GM23338 (cell line): ENCODE results near the gene ACTMAP. TPM values are rescaled to one million over a fixed set of nuclear protein-coding genes. Genes with fewer than 3 reads are reported as not detected.

ENCODE experiments used
- ATAC-seq: fragments of 200-7000 bp; cut with Tn5 transposase; 3 replicates; pipeline ENCODE4 v1.9.1; 2020
- DNase-seq: peaks from one replicate; pipeline ENCODE4 v3.0.0-alpha.2; 2015; ENCODE audit warnings: low spot score
- H2AFZ ChIP-seq: fragments of 200-600 bp; sonication (generic); 2 replicates; pipeline ENCODE4 v1.8.0; 2016; ENCODE audit warnings: antibody characterized with exemption, mild to moderate bottlenecking, moderate library complexity
- H3F3A ChIP-seq: fragments of 200-600 bp; sonication (generic); replicated peaks from 2 replicates; pipeline ENCODE4 v1.8.0; 2017; ENCODE audit warnings: antibody characterized with exemption, mixed run types, low read depth
- H3K27ac ChIP-seq: fragments of 200-600 bp; sonication (generic); 2 replicates; pipeline ENCODE4 v1.6.1; 2016; ENCODE audit warnings: low read depth
- H3K27me3 ChIP-seq: fragments of 200-600 bp; sonication (generic); 2 replicates; pipeline ENCODE4 v1.8.0; 2016; ENCODE audit warnings: mild to moderate bottlenecking, mixed run types, moderate library complexity; ENCODE audit not compliant: insufficient read depth
- H3K36me3 ChIP-seq: fragments of 200-600 bp; sonication (generic); 2 replicates; pipeline ENCODE4 v1.8.0; 2016; ENCODE audit warnings: mild to moderate bottlenecking; ENCODE audit not compliant: insufficient read depth
- H3K4me1 ChIP-seq: fragments of 200-600 bp; sonication (generic); 2 replicates; pipeline ENCODE4 v1.8.0; 2016; ENCODE audit warnings: mild to moderate bottlenecking, moderate library complexity; ENCODE audit not compliant: insufficient read depth
- H3K4me2 ChIP-seq: fragments of 200-600 bp; sonication (generic); 2 replicates; pipeline ENCODE4 v1.7.1; 2017; ENCODE audit warnings: mixed run types
- H3K4me3 ChIP-seq: fragments of 200-600 bp; sonication (generic); 2 replicates; pipeline ENCODE4 v1.6.1; 2016; ENCODE audit warnings: mixed run types
- H3K79me2 ChIP-seq: fragments of 200-600 bp; sonication (generic); replicated peaks from 2 replicates; pipeline ENCODE4 v1.8.0; 2017; ENCODE audit warnings: mild to moderate bottlenecking; ENCODE audit not compliant: insufficient read depth
- H3K9me2 ChIP-seq: fragments of 200-600 bp; sonication (generic); 2 replicates; pipeline ENCODE4 v1.8.0; 2017; ENCODE audit not compliant: insufficient read depth
- H4K20me1 ChIP-seq: fragments of 200-600 bp; sonication (generic); replicated peaks from 2 replicates; pipeline ENCODE4 v1.8.0; 2017; ENCODE audit warnings: mild to moderate bottlenecking; ENCODE audit not compliant: insufficient read depth
- H3K27ac Mint-ChIP-seq: 2 replicates; pipeline ENCODE4 v1.8.0; 2020; ENCODE audit warnings: inconsistent platforms, mild to moderate bottlenecking, moderate library complexity, mixed read lengths
- H3K27me3 Mint-ChIP-seq: 3 replicates; pipeline ENCODE4 v1.8.0; 2022; ENCODE audit warnings: low read depth, mild to moderate bottlenecking, moderate library complexity, mixed read lengths, inconsistent platforms; ENCODE audit not compliant: insufficient read depth, poor library complexity
- H3K36me3 Mint-ChIP-seq: 3 replicates; pipeline ENCODE4 v1.8.0; 2021; ENCODE audit warnings: low read depth, mild to moderate bottlenecking, inconsistent platforms, moderate library complexity, mixed read lengths
- H3K4me1 Mint-ChIP-seq: 3 replicates; pipeline ENCODE4 v1.8.0; 2020; ENCODE audit warnings: mild to moderate bottlenecking, inconsistent platforms, mixed read lengths
- H3K4me3 Mint-ChIP-seq: 3 replicates; pipeline ENCODE4 v1.8.0; 2021; ENCODE audit warnings: moderate library complexity, mild to moderate bottlenecking, inconsistent platforms, mixed read lengths
- H3K9me3 Mint-ChIP-seq: 3 replicates; pipeline ENCODE4 v1.8.0; 2020; ENCODE audit warnings: moderate library complexity, mild to moderate bottlenecking, inconsistent platforms, mixed read lengths
- CREB1 ChIP-seq: fragments of 250-450 bp; sonication (Bioruptor Pico); IDR thresholded peaks from 2 replicates; pipeline ENCODE4 v1.5.0; 2020; ENCODE audit warnings: low read depth, mild to moderate bottlenecking, moderate library complexity
- CTCF ChIP-seq, 2 experiments: fragments of 200-600 bp in 1 of 2; sonication (generic) in 1 of 2; conservative IDR thresholded peaks; 2 replicates each; pipeline versions ENCODE4 v1.5.1 to v1.6.1; 2016 to 2017; ENCODE audit warnings: antibody characterized with exemption in 2 of 2, low read depth in 2 of 2, mild to moderate bottlenecking in 2 of 2, moderate library complexity in 1 of 2
- EZH2 ChIP-seq: fragments of 200-600 bp; sonication (generic); IDR thresholded peaks from one replicate; pipeline ENCODE4 v1.8.0; 2017; ENCODE audit warnings: antibody characterized with exemption, mild to moderate bottlenecking, low read depth; ENCODE audit not compliant: unreplicated experiment
- EZH2phosphoT487 ChIP-seq: fragments of 200-600 bp; sonication (generic); IDR thresholded peaks from one replicate; pipeline ENCODE4 v1.8.1; 2018; ENCODE audit warnings: antibody characterized with exemption; ENCODE audit not compliant: unreplicated experiment
- JUNB ChIP-seq: IDR thresholded peaks from one replicate; pipeline ENCODE4 v1.6.1; 2016; ENCODE audit warnings: antibody characterized with exemption; ENCODE audit not compliant: unreplicated experiment
- NANOG ChIP-seq: IDR thresholded peaks from 2 replicates; pipeline ENCODE4 v1.6.1; 2016; ENCODE audit warnings: antibody characterized with exemption, borderline replicate concordance
- POLR2AphosphoS5 ChIP-seq: IDR thresholded peaks from 2 replicates; pipeline ENCODE4 v1.6.1; 2016; ENCODE audit warnings: antibody characterized with exemption, low read depth
- REST ChIP-seq: IDR thresholded peaks from one replicate; pipeline ENCODE4 v1.6.1; 2018; ENCODE audit warnings: antibody characterized with exemption; ENCODE audit not compliant: unreplicated experiment
- STAT1 ChIP-seq: IDR thresholded peaks from one replicate; pipeline ENCODE4 v1.6.1; 2016; ENCODE audit warnings: antibody characterized with exemption; ENCODE audit not compliant: unreplicated experiment
- ZNF114 ChIP-seq: fragments of 250-450 bp; sonication (Bioruptor Pico); IDR thresholded peaks from 2 replicates; pipeline ENCODE4 v1.5.0; 2020; ENCODE audit warnings: mild to moderate bottlenecking, moderate library complexity
- ZNF331 ChIP-seq: fragments of 250-450 bp; sonication (Bioruptor Pico); IDR thresholded peaks from 2 replicates; pipeline ENCODE4 v1.5.0; 2020; ENCODE audit warnings: low read depth, mild to moderate bottlenecking, moderate library complexity
- ZNF462 ChIP-seq: fragments of 250-450 bp; sonication (Bioruptor Pico); IDR thresholded peaks from 2 replicates; pipeline ENCODE4 v1.5.0; 2020; ENCODE audit warnings: mild to moderate bottlenecking, moderate library complexity
- polyA plus RNA-seq: library from polyadenylated mRNA; unstranded; fragments of >200 nt; fragmentation: Nextera tagmentation; extraction: Ambion mirVana; gene quantifications from 2 replicates; pipeline ENCODE4 v1.2.1, GENCODE V29; 2016
- total RNA-seq: library from RNA; depleted of rRNA; stranded (reverse); fragments of >200 nt; shearing (Covaris generic); gene quantifications from 2 replicates; pipeline ENCODE4 v1.2.3, GENCODE V29; 2014
- TF ChIP-seq, protein P1 (sequence below): IDR thresholded peaks from 2 replicates; pipeline ENCODE4 v1.6.1; 2016; ENCODE audit warnings: antibody characterized with exemption

The ACTMAP gene
- total and polyA plus RNA-seq, 2 experiments from 2014 or later = 14.9 to 16.7 TPM

DNA sequence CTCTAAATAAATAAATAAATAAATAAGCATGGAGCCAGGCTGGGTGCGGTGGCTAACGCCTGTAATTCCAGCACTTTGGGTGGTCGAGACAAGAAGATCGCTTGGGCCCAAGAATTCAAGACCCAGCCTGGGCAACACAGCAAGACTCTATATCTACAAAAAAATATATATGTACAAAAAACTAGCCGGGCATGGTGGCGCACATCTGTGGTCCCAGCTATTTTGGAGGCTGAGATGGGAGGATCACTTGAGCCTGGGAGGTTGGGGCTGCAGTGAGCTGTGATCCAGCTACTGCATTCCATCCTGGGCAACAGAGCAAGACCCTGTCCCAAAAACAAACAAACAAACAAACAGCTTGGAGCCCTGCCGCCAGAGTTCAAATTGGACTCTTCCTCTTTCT lies 2.7 kb downstream of the ACTMAP start:
- Mint-ChIP-seq H3K27ac (no peak overlapping the region), H3K36me3 (peaks cover 24% of the 10 kb centered on the region), H3K9me3 (peaks cover 3% of the 10 kb centered on the region; the same call in 1 of the 3 replicates), H3K27me3 (peaks cover 32% of the 10 kb centered on the region), H3K4me3 (no peak overlapping the region), H3K4me1 (peaks cover 28% of the 10 kb centered on the region)
- no peaks in the 10 kb centered on the region; the same call in 1 of the 2 replicates for H3F3A ChIP-seq
- H4K20me1 ChIP-seq = no peaks in the 10 kb centered on the region
- no peaks in the 10 kb centered on the region; the same call in 1 of the 2 replicates for H3K9me2 ChIP-seq
- H3K36me3 ChIP-seq = peaks cover 3% of the 10 kb centered on the region
- TF ChIP-seq ZNF114 (no peak), REST (no peak), EZH2 (no peak), CTCF (conservative IDR thresholded peaks at IDR 0.05; ENCODE audit: low read depth in 2 of 2) (no peak), EZH2phosphoT487 (no peak), ZNF462 (CRISPR knock-in tag) (no peak), POLR2AphosphoS5 (no peak), CREB1 (CRISPR knock-in tag) (no peak), ZNF331 (CRISPR knock-in tag) (no peak), STAT1 (no peak), JUNB (no peak), NANOG (no peak)
- TF ChIP-seq, protein P1, sequence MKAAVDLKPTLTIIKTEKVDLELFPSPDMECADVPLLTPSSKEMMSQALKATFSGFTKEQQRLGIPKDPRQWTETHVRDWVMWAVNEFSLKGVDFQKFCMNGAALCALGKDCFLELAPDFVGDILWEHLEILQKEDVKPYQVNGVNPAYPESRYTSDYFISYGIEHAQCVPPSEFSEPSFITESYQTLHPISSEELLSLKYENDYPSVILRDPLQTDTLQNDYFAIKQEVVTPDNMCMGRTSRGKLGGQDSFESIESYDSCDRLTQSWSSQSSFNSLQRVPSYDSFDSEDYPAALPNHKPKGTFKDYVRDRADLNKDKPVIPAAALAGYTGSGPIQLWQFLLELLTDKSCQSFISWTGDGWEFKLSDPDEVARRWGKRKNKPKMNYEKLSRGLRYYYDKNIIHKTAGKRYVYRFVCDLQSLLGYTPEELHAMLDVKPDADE = no peak
- no peak overlapping the region for H2AFZ ChIP-seq
- H3K79me2 ChIP-seq = peaks cover 20% of the 10 kb centered on the region
- no peak overlapping the region for H3K27ac ChIP-seq
- DNase-seq (no peak), ATAC-seq (no peak)
- H3K27me3 ChIP-seq = no peaks in the 10 kb centered on the region
- H3K4me3 ChIP-seq = no peak overlapping the region
- peaks cover 24% of the 10 kb centered on the region for H3K4me1 ChIP-seq
- no peak overlapping the region for H3K4me2 ChIP-seq
